IMR-90 (cell line): ENCODE data around the gene STAC. TPM values are rescaled to one million over a fixed set of nuclear protein-coding genes. Genes with fewer than 3 reads are reported as not detected.

Experiments used
- ATAC-seq: fragments of 200-7000 bp; cut with Tn5 transposase; 2 replicates; pipeline ENCODE4 v1.9.1; 2020; ENCODE audit warnings: low read depth, mild to moderate bottlenecking, moderate library complexity
- BruUV-seq: library from RNA; stranded (reverse); fragments of 400-500 nt; replicated peaks from 2 replicates; lab custom pipeline; 2021; lab: Mats Ljungman, UMichigan
- CTCF ChIA-PET: fragments of 300-600 bp; formaldehyde crosslinking; extraction: SDS; loops from one replicate; lab custom pipeline; 2021; ENCODE audit warnings: antibody characterized with exemption; lab: Yijun Ruan, JAX
- POLR2A ChIA-PET: fragments of 300-600 bp; sonication (Branson Sonifier 250); formaldehyde crosslinking; loops from one replicate; lab custom pipeline; 2022; ENCODE audit warnings: antibody characterized with exemption; ENCODE audit not compliant: unreplicated experiment; lab: Charles Lee
- DNase-seq: peaks from one replicate; pipeline ENCODE4 v3.0.0; 2013
- H2AFZ ChIP-seq: replicated peaks from 2 replicates; pipeline ENCODE3; 2013; ENCODE audit warnings: low read length, mild to moderate bottlenecking; ENCODE audit not compliant: poor library complexity
- H2AK5ac ChIP-seq: 2 replicates; pipeline ENCODE4 v1.6.1; 2013; ENCODE audit warnings: low read depth, low read length, inconsistent platforms
- H2AK9ac ChIP-seq: replicated peaks from 2 replicates; pipeline ENCODE3; 2013; ENCODE audit warnings: mild to moderate bottlenecking, low read depth, low read length, moderate library complexity; ENCODE audit not compliant: poor library complexity
- H2BK120ac ChIP-seq: 2 replicates; pipeline ENCODE4 v1.6.1; 2013; ENCODE audit warnings: low read depth, low read length, inconsistent platforms
- H2BK15ac ChIP-seq: 3 replicates; pipeline ENCODE4 v1.6.1; 2013; ENCODE audit warnings: low read depth, low read length, inconsistent platforms
- H2BK20ac ChIP-seq: 2 replicates; pipeline ENCODE4 v1.6.1; 2013; ENCODE audit warnings: low read depth, mild to moderate bottlenecking, inconsistent platforms, low read length, moderate library complexity
- H2BK5ac ChIP-seq: 2 replicates; pipeline ENCODE4 v1.6.1; 2013; ENCODE audit warnings: mild to moderate bottlenecking, low read depth, low read length, inconsistent platforms; ENCODE audit not compliant: poor library complexity, severe bottlenecking
- H3K14ac ChIP-seq: replicated peaks from 2 replicates; pipeline ENCODE4 v1.6.1; 2013; ENCODE audit warnings: low read depth, low read length, inconsistent platforms
- H3K18ac ChIP-seq: 2 replicates; pipeline ENCODE4 v1.6.1; 2013; ENCODE audit warnings: low read depth, low read length, control low read depth
- H3K23ac ChIP-seq: 2 replicates; pipeline ENCODE4 v1.6.1; 2013; ENCODE audit warnings: low read depth, low read length, inconsistent platforms
- H3K27ac ChIP-seq: 2 replicates; pipeline ENCODE4 v1.5.1; 2013; ENCODE audit warnings: mild to moderate bottlenecking, control low read depth, low read length; ENCODE audit not compliant: insufficient read depth
- H3K27me3 ChIP-seq: 2 replicates; pipeline ENCODE4 v1.6.1; 2013; ENCODE audit warnings: low read length; ENCODE audit not compliant: control insufficient read depth, insufficient read depth
- H3K36me3 ChIP-seq: 2 replicates; pipeline ENCODE4 v1.6.1; 2013; ENCODE audit warnings: low read length, mixed read lengths; ENCODE audit not compliant: control insufficient read depth, insufficient read depth
- H3K4ac ChIP-seq: 2 replicates; pipeline ENCODE4 v1.6.1; 2013; ENCODE audit warnings: low read depth, low read length, inconsistent platforms
- H3K4me1 ChIP-seq: 2 replicates; pipeline ENCODE4 v1.6.1; 2013; ENCODE audit warnings: low read length, mixed read lengths; ENCODE audit not compliant: control insufficient read depth, insufficient read depth
- H3K4me2 ChIP-seq: 2 replicates; pipeline ENCODE4 v1.6.1; 2013; ENCODE audit warnings: low read depth, mild to moderate bottlenecking, control low read depth, low read length, moderate library complexity
- H3K4me3 ChIP-seq: 2 replicates; pipeline ENCODE4 v1.5.1; 2013; ENCODE audit warnings: low read depth, mild to moderate bottlenecking, control low read depth, low read length, moderate library complexity; ENCODE audit not compliant: insufficient read depth
- H3K56ac ChIP-seq: 2 replicates; pipeline ENCODE4 v1.6.1; 2013; ENCODE audit warnings: low read length, inconsistent platforms; ENCODE audit not compliant: insufficient read depth; ENCODE audit errors: extremely low read depth
- H3K79me1 ChIP-seq, 2 experiments: 2 replicates each; pipeline ENCODE4 v1.6.1; 2013; ENCODE audit warnings: low read length in 2 of 2, inconsistent platforms in 1 of 2, low read depth in 1 of 2
- H3K9ac ChIP-seq: 2 replicates; pipeline ENCODE4 v1.6.1; 2013; ENCODE audit warnings: low read depth, low read length, control low read depth
- H3K9me1 ChIP-seq: 2 replicates; pipeline ENCODE4 v1.6.1; 2013; ENCODE audit warnings: low read length, inconsistent platforms; ENCODE audit not compliant: insufficient read depth
- H3K9me3 ChIP-seq: 2 replicates; pipeline ENCODE4 v1.6.1; 2013; ENCODE audit warnings: low read length; ENCODE audit not compliant: control insufficient read depth, insufficient read depth
- H4K20me1 ChIP-seq: 2 replicates; pipeline ENCODE4 v1.6.1; 2013; ENCODE audit warnings: low read length, inconsistent platforms; ENCODE audit not compliant: insufficient read depth
- H4K5ac ChIP-seq: 2 replicates; pipeline ENCODE4 v1.6.1; 2013; ENCODE audit warnings: mild to moderate bottlenecking, low read depth, low read length, control low read depth
- H4K8ac ChIP-seq, 2 experiments: 2 replicates each; pipeline ENCODE4 v1.6.1; 2013; ENCODE audit warnings: low read depth in 2 of 2, low read length in 2 of 2, control low read depth in 1 of 2, inconsistent platforms in 1 of 2
- H4K91ac ChIP-seq: 2 replicates; pipeline ENCODE4 v1.6.1; 2013; ENCODE audit warnings: low read depth, low read length, inconsistent platforms; ENCODE audit not compliant: insufficient read depth
- CEBPB ChIP-seq: IDR thresholded peaks from 2 replicates; pipeline ENCODE4 v1.6.1; 2012; ENCODE audit warnings: low read depth, low read length, improper control_type of control experiment
- MAFK ChIP-seq: IDR thresholded peaks from 2 replicates; pipeline ENCODE4 v1.6.1; 2012; ENCODE audit warnings: low read depth, low read length, improper control_type of control experiment
- MAZ ChIP-seq: IDR thresholded peaks from 2 replicates; pipeline ENCODE4 v1.6.1; 2012; ENCODE audit warnings: low read depth, mild to moderate bottlenecking, low read length, improper control_type of control experiment, moderate library complexity, borderline replicate concordance
- POLR2A ChIP-seq: IDR thresholded peaks from 2 replicates; pipeline ENCODE4 v1.6.1; 2012; ENCODE audit warnings: mild to moderate bottlenecking, low read depth, low read length
- RAD21 ChIP-seq: IDR thresholded peaks from 2 replicates; pipeline ENCODE4 v1.6.1; 2012; ENCODE audit warnings: low read length, improper control_type of control experiment
- RCOR1 ChIP-seq: IDR thresholded peaks from 2 replicates; pipeline ENCODE4 v1.6.1; 2012; ENCODE audit warnings: mild to moderate bottlenecking, low read length, improper control_type of control experiment; ENCODE audit not compliant: insufficient replicate concordance
- RFX5 ChIP-seq: IDR thresholded peaks from 2 replicates; pipeline ENCODE4 v1.8.0; 2012; ENCODE audit warnings: low read depth, mild to moderate bottlenecking, low read length, moderate library complexity
- WGBS, 2 experiments: methylation state at CpG; one replicate each; pipeline versions ENCODE4 v1.1.5 to v1.1.7; 2013; ENCODE audit warnings: missing lambda C conversion rate in 2 of 2; ENCODE audit not compliant: insufficient read length in 1 of 2; ENCODE audit errors: extremely low coverage in 2 of 2; 5-methylcytosine and 5-hydroxymethylcytosine counted together
- dilution Hi-C: fragments of 300-500 bp; cut with HindIII; formaldehyde crosslinking; loops from one replicate; pipeline ENCODE4 v1.14.3; 2018; ENCODE audit warnings: low sequenced_read_pairs; ENCODE audit not compliant: unreplicated experiment
- in situ Hi-C: fragments of 300-500 bp; cut with MboI; formaldehyde crosslinking; loops from 3 replicates; pipeline ENCODE4 v1.14.3; 2019; ENCODE audit warnings: low sequenced_read_pairs, inconsistent platforms, mixed read lengths
- intact Hi-C: fragments of 100-400 bp; cut with micrococcal nuclease; formaldehyde crosslinking; loops from 2 replicates; pipeline ENCODE4 v1.10.0; 2022
- polyA plus RNA-seq, 3 experiments: library from polyadenylated mRNA; depleted of rRNA; stranded (reverse); fragments of >200 nt; gene quantifications; 2 replicates each; pipeline ENCODE4 v1.2.3, GENCODE V29; 2012; ENCODE audit warnings: low replicate concordance in 1 of 3
- total RNA-seq: library from RNA; depleted of rRNA; stranded (reverse); fragments of >200 nt; gene quantifications from 2 replicates; pipeline ENCODE4 v1.2.3, GENCODE V29; 2012
- TF ChIP-seq, protein P1 (sequence below): fragments of 150-350 bp; IDR thresholded peaks from 2 replicates; pipeline ENCODE4 v1.6.1; 2017; ENCODE audit warnings: mild to moderate bottlenecking, antibody characterized with exemption, low read length, low read depth
- TF ChIP-seq, protein P2 (sequence below): conservative IDR thresholded peaks from 2 replicates; pipeline ENCODE4 v1.5.1; 2012; ENCODE audit warnings: mild to moderate bottlenecking, low read depth, low read length, improper control_type of control experiment

STAC gene
- total and polyA plus RNA-seq, 2 of the 4 experiments (the other 2 are of a cell fraction), result 0.19 to 0.36 TPM

GRCh38 chr3:36362973-36363372 lies 17.3 kb upstream of the STAC start:
- in situ Hi-C loops (no loop called here), intact Hi-C loops (no loop called here), dilution Hi-C loops (no loop called here)
- POLR2A ChIA-PET, result no interaction called here
- ATAC-seq (peak; percentile 42; the same call in 1 of the 2 replicates), DNase-seq (peak; percentile 0)
- Histone ChIP-seq H3K18ac (no peak overlapping the region), H2BK120ac (no peak overlapping the region), H3K27me3 (no peaks in the 10 kb centered on the region), H3K4me3 (no peak overlapping the region), H4K20me1 (no peaks in the 10 kb centered on the region), H2BK20ac (no peak overlapping the region), H2AFZ (no peak overlapping the region), H2AK5ac (no peak overlapping the region), H3K56ac (no peak overlapping the region), H2AK9ac (no peak overlapping the region), H3K4ac (no peak overlapping the region), H4K8ac (no peak overlapping the region), H3K27ac (no peak overlapping the region), H2BK5ac (no peak overlapping the region), H3K79me1 (no peaks in the 10 kb centered on the region), H3K36me3 (no peaks in the 10 kb centered on the region), H3K14ac (no peak overlapping the region), H2BK15ac (no peak overlapping the region), H4K5ac (no peak overlapping the region), H3K9me1 (no peaks in the 10 kb centered on the region), H3K9ac (no peak overlapping the region), H3K23ac (no peak overlapping the region), H3K9me3 (no peaks in the 10 kb centered on the region), H4K91ac (no peak overlapping the region), H3K4me1 (no peaks in the 10 kb centered on the region), H3K4me2 (no peak overlapping the region)
- BruUV-seq, result no TSS peak
- TF ChIP-seq, protein P1, sequence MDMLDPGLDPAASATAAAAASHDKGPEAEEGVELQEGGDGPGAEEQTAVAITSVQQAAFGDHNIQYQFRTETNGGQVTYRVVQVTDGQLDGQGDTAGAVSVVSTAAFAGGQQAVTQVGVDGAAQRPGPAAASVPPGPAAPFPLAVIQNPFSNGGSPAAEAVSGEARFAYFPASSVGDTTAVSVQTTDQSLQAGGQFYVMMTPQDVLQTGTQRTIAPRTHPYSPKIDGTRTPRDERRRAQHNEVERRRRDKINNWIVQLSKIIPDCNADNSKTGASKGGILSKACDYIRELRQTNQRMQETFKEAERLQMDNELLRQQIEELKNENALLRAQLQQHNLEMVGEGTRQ, result no peak
- TF ChIP-seq, protein P2, sequence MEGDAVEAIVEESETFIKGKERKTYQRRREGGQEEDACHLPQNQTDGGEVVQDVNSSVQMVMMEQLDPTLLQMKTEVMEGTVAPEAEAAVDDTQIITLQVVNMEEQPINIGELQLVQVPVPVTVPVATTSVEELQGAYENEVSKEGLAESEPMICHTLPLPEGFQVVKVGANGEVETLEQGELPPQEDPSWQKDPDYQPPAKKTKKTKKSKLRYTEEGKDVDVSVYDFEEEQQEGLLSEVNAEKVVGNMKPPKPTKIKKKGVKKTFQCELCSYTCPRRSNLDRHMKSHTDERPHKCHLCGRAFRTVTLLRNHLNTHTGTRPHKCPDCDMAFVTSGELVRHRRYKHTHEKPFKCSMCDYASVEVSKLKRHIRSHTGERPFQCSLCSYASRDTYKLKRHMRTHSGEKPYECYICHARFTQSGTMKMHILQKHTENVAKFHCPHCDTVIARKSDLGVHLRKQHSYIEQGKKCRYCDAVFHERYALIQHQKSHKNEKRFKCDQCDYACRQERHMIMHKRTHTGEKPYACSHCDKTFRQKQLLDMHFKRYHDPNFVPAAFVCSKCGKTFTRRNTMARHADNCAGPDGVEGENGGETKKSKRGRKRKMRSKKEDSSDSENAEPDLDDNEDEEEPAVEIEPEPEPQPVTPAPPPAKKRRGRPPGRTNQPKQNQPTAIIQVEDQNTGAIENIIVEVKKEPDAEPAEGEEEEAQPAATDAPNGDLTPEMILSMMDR, result no peak
- TF ChIP-seq RCOR1, result no peak
- no peak for TF ChIP-seq MAFK
- no peak for TF ChIP-seq MAZ
- no peak for TF ChIP-seq CEBPB
- no peak for TF ChIP-seq POLR2A
- TF ChIP-seq RAD21, result no peak
- TF ChIP-seq RFX5, result no peak
- no CpG with 5 or more reads among the region's 2 CpGs for WGBS, 2 experiments
- CTCF ChIA-PET, result no interaction called here
